ENCODE data around the gene SON. TPM values are rescaled to one million over a fixed set of nuclear protein-coding genes. Genes with fewer than 3 reads are reported as not detected.
A peak's percentile ranks its signal among the peaks of the same experiment; 100 is the strongest.

SON gene
- total RNA-seq, 2 experiments from 2014 or later, result 267 to 276 TPM

- ChIA-PET CTCF (interaction anchor here (1.0 to 2.0 kb wide), 2 partner anchors 31 to 54 kb away, joined by 3 to 5 read pairs; no protein-coding TSS in a partner anchor), POLR2A (interaction anchor here (0.6 to 3.8 kb wide), 9 partner anchors 9 to 332 kb away, joined by 3 to 32 read pairs (median 3); partner anchors contain the start of genes GART and SON)
- H3K4me1 Mint-ChIP-seq (ENCODE audit: low read depth), result peaks cover 56% of the 10 kb centered on the region
These were observed 8.8 kb downstream of the SON start for GRCh38 chr21:33551664-33552063.

GRCh38 chr21:33552093-33552998, 9.5 kb downstream of the SON start:
- ChIA-PET POLR2A (interaction anchor here (0.6 to 2.6 kb wide), 6 partner anchors 9 to 333 kb away, joined by 3 to 32 read pairs (median 4); partner anchors contain the start of genes GART and SON), CTCF (interaction anchor here (1.0 to 2.0 kb wide), 2 partner anchors 32 to 53 kb away, joined by 3 to 5 read pairs; no protein-coding TSS in a partner anchor)
- intact Hi-C loops (cut with micrococcal nuclease), result no loop called here
- no peak for TF ChIP-seq CTCF (IDR thresholded peaks at IDR 0.05)
- Mint-ChIP-seq H3K36me3 (ENCODE audit: low read depth) (peaks cover 76% of the 10 kb centered on the region), H3K4me3 (no peak overlapping the region), H3K9me3 (no peaks in the 10 kb centered on the region), H3K27me3 (no peaks in the 10 kb centered on the region), H3K27ac (peak overlapping the region; percentile 34), H3K4me1 (ENCODE audit: low read depth) (peaks cover 54% of the 10 kb centered on the region)
- DNase-seq (no peak), ATAC-seq (peak; percentile 14)

More at GRCh38 chr21:33551664-33552063, 8.8 kb downstream of the SON start:
- TF ChIP-seq CTCF (IDR thresholded peaks at IDR 0.05), result no peak
- Mint-ChIP-seq H3K36me3 (ENCODE audit: low read depth) (peaks cover 76% of the 10 kb centered on the region), H3K27ac (no peak overlapping the region), H3K9me3 (no peaks in the 10 kb centered on the region), H3K4me3 (no peak overlapping the region), H3K27me3 (no peaks in the 10 kb centered on the region)
- ATAC-seq, result no peak
- intact Hi-C loops (cut with micrococcal nuclease), result no loop called here
- no peak for DNase-seq

- Mint-ChIP-seq H3K4me3 (no peak overlapping the region), H3K36me3 (ENCODE audit: low read depth) (peaks cover 83% of the 10 kb centered on the region), H3K27me3 (no peaks in the 10 kb centered on the region), H3K9me3 (no peaks in the 10 kb centered on the region), H3K4me1 (ENCODE audit: low read depth) (peaks cover 54% of the 10 kb centered on the region), H3K27ac (no peak overlapping the region)
- TF ChIP-seq CTCF (IDR thresholded peaks at IDR 0.05), result no peak
- POLR2A ChIA-PET, result interaction anchor here (1.4 to 2.6 kb wide), 2 partner anchors 11 to 13 kb away, joined by 6 to 32 read pairs; partner anchors contain the start of genes GART and SON
- intact Hi-C loops (cut with micrococcal nuclease), result no loop called here
- CTCF ChIA-PET, result interaction anchor here (0.6 to 2.0 kb wide), 2 partner anchors 53 to 213 kb away, joined by 4 to 5 read pairs; no protein-coding TSS in a partner anchor
- DNase-seq, result no peak
- no peak for ATAC-seq
These were observed 10.3 kb downstream of the SON start for GRCh38 chr21:33552999-33553598.

- ChIA-PET CTCF (interaction anchor here (1.0 to 2.5 kb wide), 6 partner anchors 9 to 51 kb away, joined by 3 to 10 read pairs (median 4); no protein-coding TSS in a partner anchor), POLR2A (interaction anchor here (0.7 to 7.4 kb wide), 9 partner anchors 12 to 54 kb away, joined by 3 to 44 read pairs (median 4); partner anchors contain the start of genes DONSON, GART and SON)
- TF ChIP-seq CTCF (IDR thresholded peaks at IDR 0.05), result no peak
- Mint-ChIP-seq H3K9me3 (no peaks in the 10 kb centered on the region), H3K4me3 (peak overlapping the region; percentile 34), H3K4me1 (ENCODE audit: low read depth) (peaks cover 54% of the 10 kb centered on the region), H3K27ac (peak overlapping the region; percentile 76), H3K27me3 (no peaks in the 10 kb centered on the region), H3K36me3 (ENCODE audit: low read depth) (peaks cover 84% of the 10 kb centered on the region)
- intact Hi-C loops (cut with micrococcal nuclease), result no loop called here
- DNase-seq, result no peak
- no peak for ATAC-seq
These were observed 11.6 kb downstream of the SON start for GRCh38 chr21:33554236-33554981.
